Cardiac muscle cell (in vitro differentiated cells and primary cell): ENCODE results near the gene MIOX. TPM values are rescaled to one million over a fixed set of nuclear protein-coding genes. Genes with fewer than 3 reads are reported as not detected.

Experiments used
- DNase-seq, 2 donors: peaks; one replicate each; pipeline versions ENCODE4 v3.0.0 to v3.0.0-alpha.2; 2010 to 2017; ENCODE audit warnings: low read depth in 1 of 2, low spot score in 1 of 2
- H3K27ac ChIP-seq: fragments of 200-600 bp; sonication (generic); 2 replicates; pipeline ENCODE4 v1.5.1; 2016
- H3K27me3 ChIP-seq: fragments of 200-600 bp; sonication (generic); 2 replicates; pipeline ENCODE4 v1.6.0; 2016; ENCODE audit warnings: control low read depth
- H3K36me3 ChIP-seq: fragments of 200-600 bp; sonication (generic); 2 replicates; pipeline ENCODE4 v1.5.1; 2016; ENCODE audit warnings: control low read depth
- H3K4me1 ChIP-seq: fragments of 200-600 bp; sonication (generic); 2 replicates; pipeline ENCODE4 v1.8.1; 2017; ENCODE audit warnings: low read depth, mild to moderate bottlenecking, mixed run types
- H3K4me3 ChIP-seq: fragments of 200-600 bp; sonication (generic); 2 replicates; pipeline ENCODE4 v1.5.1; 2016; ENCODE audit warnings: mild to moderate bottlenecking
- H3K9me3 ChIP-seq: fragments of 200-600 bp; sonication (generic); 2 replicates; pipeline ENCODE4 v1.5.1; 2017; ENCODE audit warnings: low read depth, mild to moderate bottlenecking, control low read depth
- CTCF ChIP-seq: IDR thresholded peaks from 2 replicates; pipeline ENCODE4 v1.5.1; 2012; ENCODE audit warnings: low read depth, mild to moderate bottlenecking, low read length
- polyA plus RNA-seq: library from polyadenylated mRNA; unstranded; fragments of >200 nt; fragmentation: Nextera tagmentation; extraction: Ambion mirVana; gene quantifications from 2 replicates; pipeline ENCODE4 v1.2.1, GENCODE V29; 2016
- total RNA-seq: library from RNA; depleted of rRNA; stranded (reverse); fragments of >200 nt; gene quantifications from 2 replicates; pipeline ENCODE4 v1.2.3, GENCODE V29; 2016

Gene MIOX
- total and polyA plus RNA-seq, 2 experiments from 2014 or later: not detected

GRCh38 chr22:50459016-50459415 is 27.6 kb upstream of the MIOX start:
- no peak for DNase-seq
- Histone ChIP-seq H3K4me1 (no peaks in the 10 kb centered on the region), H3K36me3 (peaks cover 35% of the 10 kb centered on the region), H3K27ac (no peak overlapping the region), H3K9me3 (no peaks in the 10 kb centered on the region), H3K4me3 (no peak overlapping the region), H3K27me3 (no peaks in the 10 kb centered on the region)
- no peak for TF ChIP-seq CTCF

- no peaks in the 10 kb centered on the region for H3K9me3 ChIP-seq
- no peak for TF ChIP-seq CTCF
- H3K4me3 ChIP-seq: no peak overlapping the region
- no peak overlapping the region for H3K27ac ChIP-seq
- no peaks in the 10 kb centered on the region for H3K27me3 ChIP-seq
- DNase-seq: no peak
- peaks cover 35% of the 10 kb centered on the region for H3K36me3 ChIP-seq
- no peaks in the 10 kb centered on the region for H3K4me1 ChIP-seq
These were observed 27.0 kb upstream of the MIOX start for GRCh38 chr22:50459496-50460140.

GRCh38 chr22:50460938-50461337 is 25.7 kb upstream of the MIOX start:
- Histone ChIP-seq H3K27me3 (no peaks in the 10 kb centered on the region), H3K9me3 (no peaks in the 10 kb centered on the region), H3K4me1 (no peaks in the 10 kb centered on the region), H3K36me3 (peaks cover 48% of the 10 kb centered on the region), H3K27ac (no peak overlapping the region), H3K4me3 (no peak overlapping the region)
- no peak for DNase-seq
- TF ChIP-seq CTCF: no peak

- Histone ChIP-seq H3K27ac (no peak overlapping the region), H3K36me3 (peaks cover 52% of the 10 kb centered on the region), H3K4me1 (no peaks in the 10 kb centered on the region), H3K9me3 (no peaks in the 10 kb centered on the region), H3K27me3 (no peaks in the 10 kb centered on the region), H3K4me3 (no peak overlapping the region)
- TF ChIP-seq CTCF: no peak
- DNase-seq: no peak
These were observed 25.1 kb upstream of the MIOX start for GRCh38 chr22:50461536-50461935.

- H3K4me3 ChIP-seq: no peak overlapping the region
- no peak for TF ChIP-seq CTCF
- no peaks in the 10 kb centered on the region for H3K4me1 ChIP-seq
- no peaks in the 10 kb centered on the region for H3K9me3 ChIP-seq
- DNase-seq: no peak
- peaks cover 56% of the 10 kb centered on the region for H3K36me3 ChIP-seq
- no peaks in the 10 kb centered on the region for H3K27me3 ChIP-seq
- H3K27ac ChIP-seq: no peak overlapping the region
These were observed 24.6 kb upstream of the MIOX start for GRCh38 chr22:50461979-50462540.
